Activated naive CD8-positive, alpha-beta T cell treated with anti-CD3 and anti-CD28 coated beads, Interleukin-2, amount 50 U/mL, for 24 hours (primary cell): ENCODE results near the gene IL11.
A peak's percentile ranks its signal among the peaks of the same experiment; 100 is the strongest.

Source experiments
- ATAC-seq: fragments of 150-1000 bp; cut with Tn5 transposase; one replicate; pipeline ENCODE4 v1.10.0; 2021
- DNase-seq: peaks from one replicate; pipeline ENCODE4 v3.0.0; 2021
- H3K27ac Mint-ChIP-seq: one replicate; pipeline ENCODE4 v1.8.0; 2021; ENCODE audit warnings: mild to moderate bottlenecking, mixed read lengths
- H3K27me3 Mint-ChIP-seq: one replicate; pipeline ENCODE4 v1.8.0; 2021; ENCODE audit warnings: mixed read lengths
- H3K36me3 Mint-ChIP-seq: one replicate; pipeline ENCODE4 v1.8.0; 2021; ENCODE audit warnings: low read depth, mixed read lengths
- H3K4me1 Mint-ChIP-seq: one replicate; pipeline ENCODE4 v1.8.0; 2021; ENCODE audit warnings: mixed read lengths
- H3K4me3 Mint-ChIP-seq: one replicate; pipeline ENCODE4 v1.8.0; 2021; ENCODE audit warnings: mild to moderate bottlenecking, moderate library complexity, mixed read lengths
- H3K9me3 Mint-ChIP-seq: one replicate; pipeline ENCODE4 v1.8.0; 2021; ENCODE audit warnings: mixed read lengths

Gene IL11

GRCh38 chr19:55353803-55354697 lies 16.2 kb downstream of the IL11 start:
- ATAC-seq (peak; percentile 79), DNase-seq (peak; percentile 75)
- H3K4me3 Mint-ChIP-seq, result peak overlapping the region; percentile 62
- no peaks in the 10 kb centered on the region for H3K9me3 Mint-ChIP-seq
- peaks cover 18% of the 10 kb centered on the region for H3K4me1 Mint-ChIP-seq
- peaks cover 53% of the 10 kb centered on the region for H3K27me3 Mint-ChIP-seq
- no peaks in the 10 kb centered on the region for H3K36me3 Mint-ChIP-seq
- H3K27ac Mint-ChIP-seq, result no peak overlapping the region

DNA sequence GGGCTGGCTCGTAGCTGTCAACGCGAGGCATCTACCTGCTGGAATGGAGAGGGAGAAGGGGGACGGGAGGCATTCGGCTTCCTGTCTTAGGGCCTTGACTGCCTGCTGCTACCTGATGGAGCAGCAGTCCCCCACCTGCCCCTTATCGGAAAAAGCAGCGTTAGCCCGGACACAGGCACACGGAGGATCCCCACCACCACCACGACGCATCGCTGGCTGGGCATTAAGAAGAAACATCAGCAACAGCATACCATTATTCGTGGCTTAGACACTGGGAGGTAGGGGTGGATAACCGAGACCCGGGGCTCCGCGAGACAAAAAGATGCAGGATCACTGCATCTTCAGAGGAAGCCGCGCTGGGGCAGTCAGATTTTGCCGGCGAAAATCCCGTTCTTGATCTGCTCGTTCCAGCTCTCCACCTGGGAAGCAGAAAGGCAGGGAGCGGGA lies 16.9 kb downstream of the IL11 start:
- peaks cover 53% of the 10 kb centered on the region for H3K27me3 Mint-ChIP-seq
- H3K4me3 Mint-ChIP-seq, result peak overlapping the region; percentile 62
- no peaks in the 10 kb centered on the region for H3K9me3 Mint-ChIP-seq
- H3K36me3 Mint-ChIP-seq, result no peaks in the 10 kb centered on the region
- H3K4me1 Mint-ChIP-seq, result peaks cover 18% of the 10 kb centered on the region
- ATAC-seq, result no peak
- no peak overlapping the region for H3K27ac Mint-ChIP-seq
- DNase-seq, result no peak

DNA sequence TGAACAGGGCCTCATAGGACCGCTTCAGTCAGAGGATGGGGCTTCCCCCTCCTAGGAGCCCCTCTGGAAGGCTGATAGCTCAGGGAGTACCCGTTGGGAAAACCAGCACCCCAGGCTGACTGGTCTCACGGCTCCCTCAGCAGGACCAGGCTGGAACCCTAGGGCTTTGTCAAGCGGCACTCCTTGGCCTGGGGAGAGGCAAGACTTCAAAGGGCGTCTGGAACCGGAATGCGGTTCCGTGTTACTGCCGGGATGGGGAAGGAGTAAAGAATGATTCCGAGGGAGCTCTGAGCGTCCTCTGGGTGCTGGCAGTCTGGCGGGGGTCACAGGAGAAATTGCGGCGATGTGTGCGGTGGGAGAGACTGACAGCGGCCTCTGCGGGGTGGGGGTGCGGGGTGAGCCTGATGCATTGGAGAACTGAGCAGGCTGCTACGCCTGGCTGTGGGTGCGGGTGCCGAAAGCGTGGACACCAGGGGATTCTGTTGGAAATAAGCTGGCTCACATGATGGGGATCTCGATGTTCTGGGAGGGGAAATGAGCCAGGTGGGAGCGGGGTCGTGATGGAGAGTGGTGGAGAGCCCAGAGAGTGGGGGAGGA lies 17.6 kb downstream of the IL11 start:
- no peak overlapping the region for H3K27ac Mint-ChIP-seq
- ATAC-seq (no peak), DNase-seq (no peak)
- H3K36me3 Mint-ChIP-seq, result no peaks in the 10 kb centered on the region
- H3K9me3 Mint-ChIP-seq, result no peaks in the 10 kb centered on the region
- H3K4me1 Mint-ChIP-seq, result peaks cover 18% of the 10 kb centered on the region
- H3K4me3 Mint-ChIP-seq, result peak overlapping the region; percentile 62
- H3K27me3 Mint-ChIP-seq, result peaks cover 53% of the 10 kb centered on the region

- H3K4me1 Mint-ChIP-seq, result peaks cover 18% of the 10 kb centered on the region
- DNase-seq, result no peak
- H3K36me3 Mint-ChIP-seq, result no peaks in the 10 kb centered on the region
- H3K9me3 Mint-ChIP-seq, result no peaks in the 10 kb centered on the region
- H3K4me3 Mint-ChIP-seq, result no peak overlapping the region
- no peak for ATAC-seq
- H3K27ac Mint-ChIP-seq, result no peak overlapping the region
- H3K27me3 Mint-ChIP-seq, result peaks cover 49% of the 10 kb centered on the region
Measured at GRCh38 chr19:55352040-55352439, 18.2 kb downstream of the IL11 start.

- H3K9me3 Mint-ChIP-seq, result no peaks in the 10 kb centered on the region
- ATAC-seq (no peak), DNase-seq (no peak)
- no peaks in the 10 kb centered on the region for H3K36me3 Mint-ChIP-seq
- peaks cover 40% of the 10 kb centered on the region for H3K27me3 Mint-ChIP-seq
- no peak overlapping the region for H3K27ac Mint-ChIP-seq
- no peak overlapping the region for H3K4me3 Mint-ChIP-seq
- peaks cover 18% of the 10 kb centered on the region for H3K4me1 Mint-ChIP-seq
Measured at GRCh38 chr19:55350620-55351315, 19.5 kb downstream of the IL11 start.

DNA sequence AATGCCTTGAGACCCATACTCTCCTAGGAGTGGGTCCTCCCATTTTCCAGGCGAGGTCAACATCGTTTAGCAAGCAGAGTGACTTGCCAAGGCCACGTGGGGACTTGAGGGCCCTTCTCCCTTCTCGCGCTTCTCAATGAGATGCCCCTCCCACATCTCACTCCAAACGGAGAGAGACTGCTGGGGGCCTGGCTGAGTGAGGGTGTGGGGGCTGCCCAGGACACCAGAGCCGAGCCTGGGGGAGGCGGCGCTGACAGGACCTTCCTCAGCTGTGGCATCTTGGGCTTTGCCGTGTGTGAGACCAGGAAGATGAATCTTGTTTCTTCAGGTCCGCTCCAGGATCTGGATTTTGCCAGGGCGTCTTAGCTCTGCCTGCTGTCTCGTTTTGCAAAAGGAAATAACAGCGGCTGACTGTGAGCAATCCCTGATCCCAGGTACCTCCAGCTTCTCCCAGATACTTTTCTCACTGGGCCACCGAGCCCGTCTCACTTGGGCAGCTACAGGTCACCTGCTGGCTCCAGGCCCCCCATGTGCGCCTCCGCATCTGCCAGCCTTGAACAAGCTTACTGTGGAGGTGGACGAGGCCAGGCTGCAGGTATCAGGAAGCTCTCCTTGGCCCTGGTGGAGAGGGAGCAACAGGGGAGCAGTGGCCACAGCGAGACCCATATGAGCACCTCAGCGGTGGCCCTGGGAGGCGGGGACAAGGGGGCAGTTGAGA lies 21.8 kb downstream of the IL11 start:
- no peak overlapping the region for H3K4me3 Mint-ChIP-seq
- no peak for DNase-seq
- ATAC-seq, result no peak
- no peaks in the 10 kb centered on the region for H3K9me3 Mint-ChIP-seq
- no peak overlapping the region for H3K27ac Mint-ChIP-seq
- peaks cover 3% of the 10 kb centered on the region for H3K36me3 Mint-ChIP-seq
- H3K27me3 Mint-ChIP-seq, result peaks cover 27% of the 10 kb centered on the region
- H3K4me1 Mint-ChIP-seq, result peaks cover 15% of the 10 kb centered on the region

GRCh38 chr19:55347442-55348009 lies 22.7 kb downstream of the IL11 start:
- Mint-ChIP-seq H3K4me3 (no peak overlapping the region), H3K4me1 (peaks cover 5% of the 10 kb centered on the region), H3K36me3 (peaks cover 3% of the 10 kb centered on the region), H3K9me3 (no peaks in the 10 kb centered on the region), H3K27ac (no peak overlapping the region), H3K27me3 (peaks cover 17% of the 10 kb centered on the region)
- DNase-seq, result no peak
- ATAC-seq, result no peak

- Mint-ChIP-seq H3K36me3 (peaks cover 3% of the 10 kb centered on the region), H3K4me3 (no peak overlapping the region), H3K9me3 (no peaks in the 10 kb centered on the region), H3K27me3 (peaks cover 11% of the 10 kb centered on the region), H3K4me1 (peaks cover 2% of the 10 kb centered on the region), H3K27ac (no peak overlapping the region)
- ATAC-seq, result no peak
- DNase-seq, result no peak
Measured at GRCh38 chr19:55346725-55347441, 23.4 kb downstream of the IL11 start.

DNA sequence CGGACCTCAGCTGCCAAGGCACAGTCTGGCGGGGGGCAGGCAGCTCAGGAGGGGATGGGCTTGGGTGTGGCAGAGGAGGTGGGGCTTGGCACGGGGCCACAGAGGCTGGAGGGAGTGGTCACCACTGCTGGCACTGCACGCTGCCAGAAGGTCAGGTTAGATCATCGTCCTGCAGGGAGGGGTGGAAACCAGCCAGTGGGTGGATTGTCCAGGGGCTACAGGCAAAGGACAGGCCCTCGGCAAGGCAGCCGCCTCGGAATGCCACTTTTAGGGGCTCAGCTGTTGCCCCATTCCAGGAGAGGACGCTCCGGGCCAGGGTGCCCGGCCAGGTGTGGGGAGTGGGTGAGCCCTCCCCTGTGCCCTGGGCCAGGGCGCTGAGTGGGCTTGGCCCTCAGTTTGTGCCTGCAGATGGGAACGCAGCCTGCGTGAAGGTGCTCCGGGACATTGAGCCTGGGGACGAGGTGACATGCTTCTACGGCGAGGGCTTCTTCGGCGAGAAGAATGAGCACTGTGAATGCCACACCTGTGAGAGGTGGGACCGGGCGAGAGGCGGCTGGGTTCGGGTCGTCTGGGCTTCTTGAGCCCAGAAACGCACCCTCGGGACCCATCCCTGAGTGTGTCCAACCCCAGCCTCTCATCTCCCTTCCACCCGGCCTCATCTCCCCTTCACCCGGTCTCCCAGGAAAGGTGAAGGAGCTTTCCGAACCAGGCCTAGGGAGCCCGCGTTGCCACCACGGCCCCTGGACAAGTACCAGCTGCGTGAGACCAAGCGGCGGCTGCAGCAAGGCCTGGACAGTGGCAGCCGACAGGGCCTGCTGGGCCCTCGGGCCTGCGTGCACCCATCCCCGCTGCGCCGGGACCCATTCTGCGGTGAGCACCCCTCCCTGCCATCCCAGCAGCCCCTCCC lies 24.2 kb downstream of the IL11 start:
- Mint-ChIP-seq H3K4me3 (no peak overlapping the region), H3K9me3 (no peaks in the 10 kb centered on the region), H3K27ac (no peak overlapping the region), H3K4me1 (peaks cover 5% of the 10 kb centered on the region), H3K27me3 (peaks cover 3% of the 10 kb centered on the region), H3K36me3 (peaks cover 5% of the 10 kb centered on the region)
- DNase-seq (no peak), ATAC-seq (no peak)

DNA sequence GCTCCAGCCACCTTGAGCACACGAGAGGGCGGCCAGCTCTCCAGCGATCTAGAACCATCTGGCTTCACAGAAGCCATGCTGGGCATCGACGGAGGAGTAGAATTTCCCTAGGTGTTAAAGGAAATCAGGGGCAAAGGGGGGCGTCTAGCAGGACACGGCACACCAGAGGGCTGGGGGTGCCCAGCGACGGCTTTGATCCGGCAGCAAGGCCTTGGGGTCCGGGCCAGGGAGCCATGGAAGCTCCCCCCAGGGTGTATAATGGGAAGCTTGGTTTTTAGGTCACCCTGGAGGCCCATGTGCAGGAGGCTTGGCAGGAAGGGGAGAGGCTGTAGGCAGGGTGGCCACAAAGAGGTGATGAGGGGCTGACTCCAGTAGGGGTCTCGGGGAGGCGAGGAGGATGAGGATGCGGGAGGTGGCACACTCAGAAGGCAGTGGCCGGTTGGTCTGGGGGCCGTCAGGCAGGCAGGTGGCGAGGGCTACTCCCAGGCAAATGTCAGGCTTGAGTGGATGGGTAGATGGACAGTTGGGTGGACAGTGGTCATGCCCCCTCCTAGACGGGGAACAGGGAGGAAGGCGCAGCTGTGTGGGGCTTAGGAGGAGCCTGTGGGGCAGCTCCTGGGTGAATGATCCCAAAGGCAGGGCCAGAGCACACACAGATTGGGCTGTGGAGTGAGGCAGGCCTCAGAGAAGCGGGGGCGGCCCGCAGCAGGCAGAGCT lies 25.0 kb downstream of the IL11 start:
- H3K36me3 Mint-ChIP-seq, result peaks cover 5% of the 10 kb centered on the region
- H3K9me3 Mint-ChIP-seq, result no peaks in the 10 kb centered on the region
- ATAC-seq, result no peak
- no peaks in the 10 kb centered on the region for H3K27me3 Mint-ChIP-seq
- H3K4me3 Mint-ChIP-seq, result no peak overlapping the region
- H3K4me1 Mint-ChIP-seq, result peaks cover 12% of the 10 kb centered on the region
- no peak overlapping the region for H3K27ac Mint-ChIP-seq
- no peak for DNase-seq

- peaks cover 15% of the 10 kb centered on the region for H3K4me1 Mint-ChIP-seq
- H3K36me3 Mint-ChIP-seq, result peaks cover 7% of the 10 kb centered on the region
- DNase-seq, result no peak
- peaks cover 3% of the 10 kb centered on the region for H3K27me3 Mint-ChIP-seq
- no peaks in the 10 kb centered on the region for H3K9me3 Mint-ChIP-seq
- H3K27ac Mint-ChIP-seq, result no peak overlapping the region
- no peak for ATAC-seq
- H3K4me3 Mint-ChIP-seq, result no peak overlapping the region
Measured at GRCh38 chr19:55344444-55344843, 25.8 kb downstream of the IL11 start.
